ENCODE data around the gene BEND5.

DNA sequence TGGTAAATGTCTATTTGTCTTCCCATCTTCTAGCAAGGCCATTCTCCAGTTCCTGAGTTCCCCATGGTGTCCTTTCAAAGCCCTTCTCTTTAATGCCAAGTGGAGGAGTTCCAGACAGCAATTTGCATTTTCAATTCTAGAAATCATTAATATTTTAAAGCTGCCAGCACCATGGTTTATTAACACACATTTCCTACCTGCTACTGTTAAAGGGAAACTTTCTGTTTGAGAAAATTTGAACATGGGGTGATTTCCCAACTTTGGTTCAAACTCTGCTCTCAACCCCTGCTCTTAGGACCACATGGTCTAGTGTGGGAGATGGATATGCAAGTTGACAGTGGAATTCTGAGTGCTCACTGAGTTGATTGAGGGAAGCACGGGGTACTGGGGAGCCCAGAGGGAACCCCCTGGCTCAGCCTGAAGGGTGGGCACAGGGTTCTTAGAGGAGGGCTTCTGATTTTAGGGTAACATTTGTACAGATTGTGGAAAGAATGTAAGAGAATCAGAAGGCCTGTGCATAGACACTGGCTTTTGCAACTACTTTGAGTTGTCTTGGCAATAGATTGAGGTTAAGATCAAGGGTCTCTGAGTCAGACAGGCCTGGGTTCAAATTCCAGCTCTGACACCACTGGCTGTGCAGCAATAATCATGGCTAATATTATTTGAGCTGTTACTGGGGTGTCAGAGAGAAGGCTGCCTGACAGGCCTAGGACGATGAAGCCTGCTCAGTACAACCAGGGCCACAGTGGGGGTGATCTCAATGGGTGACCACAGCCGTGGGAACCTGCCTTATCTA, 97.8 kb downstream of the BEND5 start:
- TF ChIP-seq, protein P1, sequence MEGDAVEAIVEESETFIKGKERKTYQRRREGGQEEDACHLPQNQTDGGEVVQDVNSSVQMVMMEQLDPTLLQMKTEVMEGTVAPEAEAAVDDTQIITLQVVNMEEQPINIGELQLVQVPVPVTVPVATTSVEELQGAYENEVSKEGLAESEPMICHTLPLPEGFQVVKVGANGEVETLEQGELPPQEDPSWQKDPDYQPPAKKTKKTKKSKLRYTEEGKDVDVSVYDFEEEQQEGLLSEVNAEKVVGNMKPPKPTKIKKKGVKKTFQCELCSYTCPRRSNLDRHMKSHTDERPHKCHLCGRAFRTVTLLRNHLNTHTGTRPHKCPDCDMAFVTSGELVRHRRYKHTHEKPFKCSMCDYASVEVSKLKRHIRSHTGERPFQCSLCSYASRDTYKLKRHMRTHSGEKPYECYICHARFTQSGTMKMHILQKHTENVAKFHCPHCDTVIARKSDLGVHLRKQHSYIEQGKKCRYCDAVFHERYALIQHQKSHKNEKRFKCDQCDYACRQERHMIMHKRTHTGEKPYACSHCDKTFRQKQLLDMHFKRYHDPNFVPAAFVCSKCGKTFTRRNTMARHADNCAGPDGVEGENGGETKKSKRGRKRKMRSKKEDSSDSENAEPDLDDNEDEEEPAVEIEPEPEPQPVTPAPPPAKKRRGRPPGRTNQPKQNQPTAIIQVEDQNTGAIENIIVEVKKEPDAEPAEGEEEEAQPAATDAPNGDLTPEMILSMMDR (IDR thresholded peaks at IDR 0.05) = no peak
- no peak for TF ChIP-seq EP300 (IDR thresholded peaks at IDR 0.05)
- TF ChIP-seq POLR2AphosphoS5 (IDR thresholded peaks at IDR 0.05) = no peak
- no peak for TF ChIP-seq POLR2A (IDR thresholded peaks at IDR 0.05; ENCODE audit: low read depth)

Data from esophagus muscularis mucosa (tissue), 4 donors.